ENCODE data around the gene NT5C3B.
A peak's percentile ranks its signal among the peaks of the same experiment; 100 is the strongest.

Gene NT5C3B

GRCh38 chr17:41811549-41812380 is 24.3 kb downstream of the NT5C3B start, which contains the start of gene P3H4:
TSS of gene P3H4 (minus strand) at chr17:41811949. CDS start at chr17:41811915, 34 bp downstream.
- peak; percentile 88 for DNase-seq
- TF ChIP-seq CTCF (IDR thresholded peaks at IDR 0.05; ENCODE audit: low read depth, low read length): peak; percentile 62
- no peaks in the 10 kb centered on the region for H3K9me3 ChIP-seq
- H3K27me3 ChIP-seq: no peaks in the 10 kb centered on the region
- H3K4me3 ChIP-seq (ENCODE audit: low read depth, low read length): peak within 1 kb of the TSS; percentile 99
- no peaks in the 10 kb centered on the region for H3K4me1 ChIP-seq
- peaks cover 23% of the 10 kb centered on the region for H3K36me3 ChIP-seq

DNA sequence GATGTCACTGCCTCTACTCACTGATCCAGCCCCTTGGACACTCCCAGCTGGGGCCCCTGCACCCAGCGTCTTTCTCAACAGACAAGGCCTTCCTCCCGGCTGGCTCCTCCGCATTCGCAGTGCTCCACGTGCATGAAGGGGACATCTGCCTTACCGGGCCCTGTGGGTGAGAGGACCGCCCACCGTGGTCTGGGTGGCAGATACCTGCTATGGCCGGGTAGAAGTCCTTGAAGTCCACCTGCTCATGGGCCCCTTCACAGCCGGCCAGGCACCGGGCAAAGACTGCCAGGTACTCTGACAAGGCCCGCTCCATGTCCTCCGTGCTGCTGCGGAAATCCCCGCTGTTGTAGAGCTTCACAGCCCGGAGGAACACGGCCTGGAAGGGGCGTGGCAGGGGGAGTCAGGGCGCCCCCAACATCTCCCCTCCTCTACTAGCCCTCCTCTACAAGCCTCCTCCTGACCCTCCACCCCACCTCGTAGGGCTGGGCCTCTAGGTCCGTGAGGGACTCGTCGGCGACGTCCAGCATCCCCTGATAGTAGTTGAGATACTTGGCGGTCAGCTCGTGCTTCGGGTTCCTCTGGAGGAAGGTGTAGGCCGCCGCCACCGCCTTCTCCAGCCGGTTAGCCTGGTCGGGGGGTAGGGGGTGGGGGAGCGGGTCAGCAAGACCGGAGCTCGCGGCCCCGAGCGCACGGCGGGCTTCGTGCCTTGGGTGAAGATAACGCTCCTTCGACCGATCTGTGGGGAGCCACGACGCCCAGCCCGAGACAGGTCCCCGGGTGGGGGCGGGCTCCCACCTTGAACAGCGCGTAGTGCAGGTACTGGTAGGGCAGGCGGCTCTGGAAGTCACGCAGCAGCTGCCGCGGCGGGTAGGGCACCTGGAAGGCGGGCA is 25.1 kb downstream of the NT5C3B start:
- peak; percentile 50 for DNase-seq
- TF ChIP-seq CTCF (IDR thresholded peaks at IDR 0.05; ENCODE audit: low read depth, low read length): no peak
- H3K36me3 ChIP-seq: peaks cover 22% of the 10 kb centered on the region
- peak overlapping the region; percentile 99 for H3K4me3 ChIP-seq (ENCODE audit: low read depth, low read length)
- H3K4me1 ChIP-seq: no peaks in the 10 kb centered on the region
- H3K27me3 ChIP-seq: no peaks in the 10 kb centered on the region
- H3K9me3 ChIP-seq: no peaks in the 10 kb centered on the region

DNA sequence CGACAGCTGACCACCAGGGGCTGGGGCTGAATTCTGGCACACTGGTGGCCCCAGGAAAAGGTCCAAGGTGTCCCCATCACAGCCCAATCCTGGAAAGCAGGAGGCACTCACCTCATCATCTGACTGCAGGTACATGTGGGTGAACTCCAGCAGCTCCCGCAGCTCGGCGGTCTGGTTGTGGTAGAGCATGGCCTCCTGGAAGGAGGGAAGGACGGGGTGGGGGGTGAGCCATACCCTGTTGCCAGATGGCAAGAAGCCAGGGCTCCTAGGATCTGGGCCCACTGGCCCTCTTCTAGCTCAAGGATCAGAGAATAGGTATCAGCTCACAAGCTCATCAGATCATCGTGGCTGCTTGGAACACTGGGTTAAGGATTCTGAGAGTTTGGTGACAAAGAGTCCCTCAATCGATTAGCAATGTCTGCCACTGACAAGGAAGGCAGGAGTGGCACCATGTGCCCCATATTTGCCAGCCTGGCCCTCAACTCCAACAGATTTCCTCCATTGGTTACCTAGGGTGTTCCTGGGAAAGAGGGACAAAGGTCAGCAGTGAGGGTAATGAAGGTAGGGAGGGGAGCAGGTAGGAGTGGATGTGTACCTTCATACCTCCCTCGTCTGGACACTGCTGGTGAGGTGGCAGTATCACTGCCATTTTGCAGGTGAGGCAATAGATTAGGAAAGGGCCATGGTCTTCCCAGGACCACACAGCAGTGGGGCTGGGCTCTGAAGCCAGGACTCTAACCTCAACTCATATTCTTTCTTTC is 29.2 kb downstream of the NT5C3B start:
- Histone ChIP-seq H3K27me3 (no peaks in the 10 kb centered on the region), H3K4me3 (ENCODE audit: low read depth, low read length) (no peak overlapping the region), H3K9me3 (no peaks in the 10 kb centered on the region), H3K36me3 (peaks cover 38% of the 10 kb centered on the region), H3K4me1 (no peaks in the 10 kb centered on the region)
- no peak for TF ChIP-seq CTCF (IDR thresholded peaks at IDR 0.05; ENCODE audit: low read depth, low read length)
- DNase-seq: no peak

GRCh38 chr17:41803049-41804020 is 32.7 kb downstream of the NT5C3B start:
- Histone ChIP-seq H3K36me3 (peaks cover 27% of the 10 kb centered on the region), H3K27me3 (no peaks in the 10 kb centered on the region), H3K4me3 (ENCODE audit: low read depth, low read length) (no peak overlapping the region), H3K9me3 (no peaks in the 10 kb centered on the region), H3K4me1 (peaks cover 7% of the 10 kb centered on the region)
- DNase-seq: peak; percentile 29
- TF ChIP-seq CTCF (IDR thresholded peaks at IDR 0.05; ENCODE audit: low read depth, low read length): no peak

Data from BE2C (cell line).